ENCODE data around the gene INPP4B.

The INPP4B gene

DNA sequence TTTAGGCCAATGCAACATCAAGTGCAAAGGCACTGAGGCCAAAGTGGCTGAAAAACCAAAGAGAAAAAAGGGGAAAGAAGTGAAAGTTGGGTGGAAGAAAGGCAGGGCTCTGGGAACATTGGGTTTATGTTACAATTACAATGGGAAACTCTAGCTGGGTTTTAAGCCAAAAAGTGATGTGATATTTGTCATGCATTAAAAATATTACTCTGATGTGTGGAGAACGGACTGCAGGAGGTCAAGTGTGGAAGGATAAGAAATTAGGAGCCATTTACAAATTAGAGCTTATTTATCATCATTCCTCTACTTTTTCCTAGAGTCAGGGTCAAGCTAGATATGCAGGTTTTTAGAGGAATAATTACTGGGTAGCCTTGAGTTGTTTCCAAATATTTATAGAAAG, 516.8 kb downstream of the INPP4B start:
- TF ChIP-seq, protein P1, sequence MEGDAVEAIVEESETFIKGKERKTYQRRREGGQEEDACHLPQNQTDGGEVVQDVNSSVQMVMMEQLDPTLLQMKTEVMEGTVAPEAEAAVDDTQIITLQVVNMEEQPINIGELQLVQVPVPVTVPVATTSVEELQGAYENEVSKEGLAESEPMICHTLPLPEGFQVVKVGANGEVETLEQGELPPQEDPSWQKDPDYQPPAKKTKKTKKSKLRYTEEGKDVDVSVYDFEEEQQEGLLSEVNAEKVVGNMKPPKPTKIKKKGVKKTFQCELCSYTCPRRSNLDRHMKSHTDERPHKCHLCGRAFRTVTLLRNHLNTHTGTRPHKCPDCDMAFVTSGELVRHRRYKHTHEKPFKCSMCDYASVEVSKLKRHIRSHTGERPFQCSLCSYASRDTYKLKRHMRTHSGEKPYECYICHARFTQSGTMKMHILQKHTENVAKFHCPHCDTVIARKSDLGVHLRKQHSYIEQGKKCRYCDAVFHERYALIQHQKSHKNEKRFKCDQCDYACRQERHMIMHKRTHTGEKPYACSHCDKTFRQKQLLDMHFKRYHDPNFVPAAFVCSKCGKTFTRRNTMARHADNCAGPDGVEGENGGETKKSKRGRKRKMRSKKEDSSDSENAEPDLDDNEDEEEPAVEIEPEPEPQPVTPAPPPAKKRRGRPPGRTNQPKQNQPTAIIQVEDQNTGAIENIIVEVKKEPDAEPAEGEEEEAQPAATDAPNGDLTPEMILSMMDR (IDR thresholded peaks at IDR 0.05; ENCODE audit: borderline replicate concordance, control extremely low read depth, extremely low read depth, insufficient read depth, missing control alignments): no peak
- in situ Hi-C loops (cut with MboI; ENCODE audit: low sequenced_read_pairs, unreplicated experiment): no loop called here
- DNase-seq (ENCODE audit: low spot score): no peak

DNA sequence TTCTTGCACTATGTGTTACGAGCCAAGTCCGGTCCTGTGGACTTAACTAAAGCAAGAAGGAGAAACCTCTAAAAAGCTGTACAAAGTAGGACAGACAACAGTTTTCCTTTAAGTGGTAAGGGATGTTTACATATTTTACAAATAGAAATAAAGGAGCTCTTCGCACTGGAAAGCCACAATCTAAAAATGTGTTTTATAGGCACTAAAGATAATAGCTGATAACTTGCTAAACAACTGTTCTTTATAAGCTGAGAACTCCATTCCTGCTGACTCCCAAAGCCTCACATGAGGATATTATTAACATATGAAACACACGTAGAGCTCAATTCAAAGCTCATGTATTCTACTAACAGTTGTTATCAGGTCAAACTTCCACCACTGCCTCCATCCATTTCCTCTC, 519.9 kb downstream of the INPP4B start:
- DNase-seq (ENCODE audit: low spot score): no peak
- TF ChIP-seq, protein P1 (IDR thresholded peaks at IDR 0.05; ENCODE audit: borderline replicate concordance, control extremely low read depth, extremely low read depth, insufficient read depth, missing control alignments): no peak
- in situ Hi-C loops (cut with MboI; ENCODE audit: low sequenced_read_pairs, unreplicated experiment): no loop called here

DNA sequence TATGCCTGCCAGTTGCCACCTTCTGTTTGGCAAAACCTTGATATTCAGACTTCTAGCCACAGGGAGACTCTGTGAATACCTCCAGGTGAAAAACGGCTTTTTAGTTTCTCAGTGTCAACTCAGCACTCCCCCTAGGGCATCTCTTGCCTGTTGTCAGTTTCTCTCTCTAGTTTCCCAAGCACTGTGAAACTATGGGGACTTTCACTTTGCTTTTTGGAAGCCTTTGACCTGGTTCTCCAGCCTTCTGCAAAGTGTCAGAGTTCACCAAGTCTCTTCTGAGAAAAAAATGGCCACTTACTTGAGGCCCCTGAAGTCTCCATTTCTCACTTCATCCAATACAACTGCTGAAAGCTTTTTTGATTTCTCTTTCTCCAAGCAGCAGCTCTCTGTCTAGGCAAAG, 521.5 kb downstream of the INPP4B start:
- no peak for DNase-seq (ENCODE audit: low spot score)
- in situ Hi-C loops (cut with MboI; ENCODE audit: low sequenced_read_pairs, unreplicated experiment): no loop called here
- TF ChIP-seq, protein P1 (IDR thresholded peaks at IDR 0.05; ENCODE audit: borderline replicate concordance, control extremely low read depth, extremely low read depth, insufficient read depth, missing control alignments): no peak

DNA sequence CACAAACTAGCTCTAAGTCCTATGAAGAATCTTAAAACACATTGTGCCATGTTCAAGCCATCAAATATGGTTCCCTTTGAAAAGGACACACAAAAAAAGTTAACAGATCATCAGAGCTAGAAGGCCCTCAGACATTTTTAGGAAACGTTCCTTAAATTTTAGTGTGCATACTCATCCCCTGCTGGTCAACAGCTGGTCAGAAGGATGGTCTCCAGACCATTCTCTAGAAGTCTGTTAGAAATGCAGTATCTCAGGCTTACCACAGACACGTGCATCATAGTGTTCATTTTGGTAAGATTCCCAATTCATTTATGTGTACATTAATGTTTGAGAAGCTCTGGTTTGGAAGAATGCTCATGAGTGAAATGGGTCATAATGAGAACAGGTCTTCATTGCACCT, 523.1 kb downstream of the INPP4B start:
- in situ Hi-C loops (cut with MboI; ENCODE audit: low sequenced_read_pairs, unreplicated experiment): no loop called here
- TF ChIP-seq, protein P1 (IDR thresholded peaks at IDR 0.05; ENCODE audit: borderline replicate concordance, control extremely low read depth, extremely low read depth, insufficient read depth, missing control alignments): no peak
- no peak for DNase-seq (ENCODE audit: low spot score)

DNA sequence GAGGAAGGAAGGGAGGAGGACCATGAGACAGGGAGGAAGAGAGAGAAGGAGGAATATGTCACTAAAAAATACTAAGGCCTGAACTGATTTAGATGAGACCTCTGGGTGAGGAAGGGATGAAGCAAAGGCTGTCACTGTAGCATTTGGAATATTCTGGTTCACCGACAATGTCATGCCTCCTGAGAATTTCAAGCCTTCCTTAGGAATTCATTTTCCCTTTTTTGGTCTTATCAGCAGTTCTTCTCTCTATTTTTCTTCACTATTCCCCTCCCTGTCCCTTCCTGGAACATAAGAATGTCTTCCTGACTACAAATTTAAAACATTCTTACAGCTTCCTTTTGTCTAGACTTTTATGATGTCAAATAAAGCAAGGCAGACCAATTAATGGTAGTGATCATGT, 527.8 kb downstream of the INPP4B start:
- no peak for DNase-seq (ENCODE audit: low spot score)
- TF ChIP-seq, protein P1 (IDR thresholded peaks at IDR 0.05; ENCODE audit: borderline replicate concordance, control extremely low read depth, extremely low read depth, insufficient read depth, missing control alignments): no peak
- in situ Hi-C loops (cut with MboI; ENCODE audit: low sequenced_read_pairs, unreplicated experiment): no loop called here

DNA sequence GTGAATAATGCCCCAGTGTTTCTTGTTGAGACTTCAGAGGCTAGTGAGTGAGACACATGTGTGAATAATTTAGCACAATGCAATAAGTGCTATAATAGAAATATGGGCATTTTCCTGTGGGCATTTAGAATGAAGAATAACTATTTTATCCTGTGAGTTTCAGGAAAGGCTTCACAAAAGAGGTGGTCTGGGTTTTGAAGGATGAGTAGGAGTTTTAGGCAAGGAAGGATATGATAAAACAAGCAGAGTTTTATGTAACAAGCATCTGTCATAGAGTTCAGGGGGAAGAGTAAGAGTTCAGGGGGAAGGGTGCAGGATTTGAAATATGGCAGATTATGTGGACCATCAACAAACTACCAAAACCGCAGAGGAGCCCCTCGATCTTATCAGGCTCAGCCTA, 529.2 kb downstream of the INPP4B start:
- no peak for DNase-seq (ENCODE audit: low spot score)
- in situ Hi-C loops (cut with MboI; ENCODE audit: low sequenced_read_pairs, unreplicated experiment): no loop called here
- TF ChIP-seq, protein P1 (IDR thresholded peaks at IDR 0.05; ENCODE audit: borderline replicate concordance, control extremely low read depth, extremely low read depth, insufficient read depth, missing control alignments): no peak

DNA sequence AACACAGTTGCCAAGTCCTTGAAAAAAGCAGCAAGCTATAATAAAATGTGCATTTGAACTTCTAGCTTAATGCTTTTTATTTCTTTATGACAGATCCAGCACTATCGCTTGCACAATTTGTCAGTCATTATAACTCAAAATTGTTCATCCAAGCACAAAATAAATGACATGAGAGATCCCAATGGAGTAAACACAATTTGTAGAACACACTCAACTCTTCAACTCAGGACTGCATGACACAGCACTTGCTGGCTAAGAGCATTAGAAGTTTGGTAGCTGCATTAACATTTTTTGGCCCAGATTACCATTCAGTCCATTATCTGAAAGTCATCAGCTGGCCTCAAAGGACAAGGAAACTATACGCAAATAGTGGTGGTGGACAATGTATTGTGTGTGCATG, 530.1 kb downstream of the INPP4B start:
- TF ChIP-seq, protein P1 (IDR thresholded peaks at IDR 0.05; ENCODE audit: borderline replicate concordance, control extremely low read depth, extremely low read depth, insufficient read depth, missing control alignments): no peak
- in situ Hi-C loops (cut with MboI; ENCODE audit: low sequenced_read_pairs, unreplicated experiment): no loop called here
- DNase-seq (ENCODE audit: low spot score): no peak
